ENCODE results near the gene PTCRA.
A peak's percentile ranks its signal among the peaks of the same experiment; 100 is the strongest.

Gene PTCRA

DNA sequence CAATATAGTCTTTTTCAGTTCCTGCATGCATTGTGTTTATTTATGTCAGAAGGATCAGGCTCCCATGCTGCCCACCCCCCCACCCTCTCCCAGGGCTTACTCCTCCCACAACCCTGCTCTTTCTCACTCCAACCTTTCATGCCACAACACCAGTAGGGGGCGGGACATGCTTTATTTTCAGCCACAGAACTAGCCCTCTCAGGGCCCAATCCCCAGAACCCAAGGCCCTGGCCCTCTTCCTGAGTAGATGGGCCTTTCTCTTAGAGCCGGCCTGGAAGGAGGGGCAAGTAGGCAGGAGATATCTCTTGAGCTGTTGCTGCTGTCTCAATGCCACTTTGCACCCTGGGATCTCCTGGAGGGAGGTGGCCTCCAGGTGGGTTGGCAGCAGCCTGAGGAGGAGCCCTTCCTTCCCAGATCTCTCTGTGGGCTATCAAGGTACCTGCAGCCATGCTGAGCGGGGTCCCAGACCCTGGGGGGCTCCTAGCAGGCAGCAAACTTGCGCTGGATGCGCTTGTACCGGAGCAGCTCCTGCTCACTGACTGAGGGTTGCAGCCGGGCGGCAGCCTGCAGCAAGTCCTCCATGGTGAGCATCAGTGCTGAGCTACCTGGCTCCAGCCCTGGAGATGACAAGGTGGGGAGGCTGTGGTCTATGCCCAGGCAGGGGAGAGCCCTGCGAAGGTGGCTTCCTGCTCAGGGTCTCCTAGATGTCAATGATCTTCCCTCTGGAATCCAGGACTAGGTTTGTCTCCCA lies 48.2 kb downstream of the PTCRA start:
- H3K27ac ChIP-seq, result no peak overlapping the region
- TF ChIP-seq, protein P1, sequence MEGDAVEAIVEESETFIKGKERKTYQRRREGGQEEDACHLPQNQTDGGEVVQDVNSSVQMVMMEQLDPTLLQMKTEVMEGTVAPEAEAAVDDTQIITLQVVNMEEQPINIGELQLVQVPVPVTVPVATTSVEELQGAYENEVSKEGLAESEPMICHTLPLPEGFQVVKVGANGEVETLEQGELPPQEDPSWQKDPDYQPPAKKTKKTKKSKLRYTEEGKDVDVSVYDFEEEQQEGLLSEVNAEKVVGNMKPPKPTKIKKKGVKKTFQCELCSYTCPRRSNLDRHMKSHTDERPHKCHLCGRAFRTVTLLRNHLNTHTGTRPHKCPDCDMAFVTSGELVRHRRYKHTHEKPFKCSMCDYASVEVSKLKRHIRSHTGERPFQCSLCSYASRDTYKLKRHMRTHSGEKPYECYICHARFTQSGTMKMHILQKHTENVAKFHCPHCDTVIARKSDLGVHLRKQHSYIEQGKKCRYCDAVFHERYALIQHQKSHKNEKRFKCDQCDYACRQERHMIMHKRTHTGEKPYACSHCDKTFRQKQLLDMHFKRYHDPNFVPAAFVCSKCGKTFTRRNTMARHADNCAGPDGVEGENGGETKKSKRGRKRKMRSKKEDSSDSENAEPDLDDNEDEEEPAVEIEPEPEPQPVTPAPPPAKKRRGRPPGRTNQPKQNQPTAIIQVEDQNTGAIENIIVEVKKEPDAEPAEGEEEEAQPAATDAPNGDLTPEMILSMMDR (conservative IDR thresholded peaks at IDR 0.05), result peak; percentile 27

DNA sequence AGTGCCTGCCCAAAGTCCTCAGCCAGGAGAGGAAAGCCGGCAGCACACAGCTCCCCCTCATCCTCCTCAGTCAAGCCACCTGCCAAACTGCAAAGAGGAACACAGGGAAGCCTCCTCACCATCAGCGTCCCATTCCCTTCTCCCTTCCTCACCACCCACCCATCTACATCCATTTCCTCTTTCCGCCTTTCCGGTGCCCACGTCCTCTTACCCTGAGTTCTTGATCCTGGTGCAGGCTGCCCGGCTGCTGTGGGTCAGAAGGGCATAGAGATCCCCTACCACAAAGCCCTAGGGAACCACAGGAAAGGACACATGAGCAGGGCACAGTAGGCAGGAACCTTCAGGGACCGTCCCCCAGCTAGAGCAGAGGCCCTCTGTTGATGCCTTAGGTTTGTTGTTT lies 50.7 kb downstream of the PTCRA start:
- H3K27ac ChIP-seq, result no peak overlapping the region
- TF ChIP-seq, protein P1 (conservative IDR thresholded peaks at IDR 0.05), result no peak

DNA sequence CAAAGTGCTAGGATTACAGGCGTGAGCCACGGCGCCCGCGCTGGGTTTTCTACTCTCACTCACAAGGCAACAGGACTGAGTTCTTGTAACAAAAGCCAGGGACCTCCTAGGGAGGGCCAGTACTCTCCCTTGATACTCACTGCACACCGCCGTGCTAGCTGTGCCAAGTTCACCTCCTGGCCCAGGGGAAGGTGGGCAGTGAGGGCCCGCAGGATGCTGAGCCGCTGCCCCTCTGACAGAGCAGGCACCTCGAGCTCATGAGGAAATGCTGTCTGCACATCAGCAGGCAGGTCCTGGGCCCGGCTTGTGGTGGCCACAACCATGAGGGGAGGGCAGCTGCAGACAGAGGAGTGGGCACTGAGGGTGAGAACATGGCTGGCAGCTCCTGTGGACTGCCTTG lies 51.4 kb downstream of the PTCRA start:
- TF ChIP-seq, protein P1 (conservative IDR thresholded peaks at IDR 0.05), result no peak
- H3K27ac ChIP-seq, result no peak overlapping the region

DNA sequence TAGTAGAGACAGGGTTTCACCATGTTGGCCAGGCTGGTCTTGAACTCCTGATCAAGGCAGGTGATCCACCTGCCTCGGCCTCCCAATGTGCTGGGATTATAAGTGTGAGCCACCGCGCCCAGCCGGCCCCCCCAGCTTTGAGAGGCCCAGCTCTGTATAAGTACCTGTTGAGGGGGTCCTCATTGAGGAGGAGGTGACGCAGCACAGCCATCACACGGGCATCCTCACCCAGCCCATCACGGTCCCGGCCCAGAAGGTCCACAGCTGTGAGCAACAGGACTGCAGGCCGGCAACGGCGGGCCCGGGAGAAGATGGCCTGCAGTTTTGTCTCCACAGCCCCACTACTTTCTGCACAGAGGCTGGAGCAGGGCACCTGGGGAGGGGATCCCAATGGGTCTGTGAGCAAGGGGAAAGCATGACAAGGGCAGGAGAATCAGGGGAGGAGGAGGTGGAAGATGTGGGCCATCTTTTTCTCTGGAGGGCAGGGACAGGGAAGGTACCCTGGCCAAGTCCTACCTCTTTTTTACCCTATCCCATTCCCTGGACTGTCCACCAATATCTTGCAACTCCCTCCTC lies 52.4 kb downstream of the PTCRA start:
- TF ChIP-seq, protein P1 (conservative IDR thresholded peaks at IDR 0.05), result no peak
- H3K27ac ChIP-seq, result no peak overlapping the region

DNA sequence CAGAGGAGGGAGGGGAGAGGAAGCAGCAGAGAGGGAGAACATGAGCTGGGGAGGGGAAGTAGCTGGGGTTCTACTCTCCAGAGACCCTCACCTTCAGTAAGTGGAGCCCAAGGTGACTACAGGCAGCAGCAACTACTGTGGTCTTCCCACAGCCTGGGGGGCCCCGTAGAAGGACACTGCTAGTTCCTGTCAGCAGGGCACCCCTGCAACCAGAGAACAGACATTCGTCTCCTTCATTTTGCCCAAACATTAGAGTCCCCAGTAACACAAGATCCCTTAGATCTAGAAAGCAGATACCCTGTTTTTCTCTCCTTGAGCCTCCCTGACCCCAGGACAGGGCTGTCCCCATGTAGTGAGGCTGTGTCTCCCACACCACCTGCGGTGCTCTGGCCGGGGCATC lies 52.9 kb downstream of the PTCRA start:
- TF ChIP-seq, protein P1 (conservative IDR thresholded peaks at IDR 0.05), result no peak
- H3K27ac ChIP-seq, result no peak overlapping the region

DNA sequence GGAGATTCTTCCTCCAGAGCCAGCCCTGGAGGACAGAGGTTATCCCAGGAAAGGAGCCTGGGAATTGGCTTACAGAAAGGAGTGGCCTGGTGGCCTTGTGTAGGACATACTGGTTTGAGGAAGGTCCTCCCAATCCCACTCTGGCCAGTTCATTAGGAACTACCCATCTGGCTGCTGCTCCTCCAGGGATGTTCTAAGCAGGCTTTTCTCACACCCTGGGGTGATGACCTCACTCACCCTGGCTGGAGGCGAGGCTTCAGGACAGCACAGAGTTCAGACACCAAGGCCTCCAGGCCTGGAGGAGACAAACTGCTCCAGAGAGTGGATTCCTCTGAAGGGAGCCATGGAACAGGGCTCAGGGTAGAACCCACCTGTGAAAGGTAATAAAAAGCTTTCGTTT lies 53.6 kb downstream of the PTCRA start:
- TF ChIP-seq, protein P1 (conservative IDR thresholded peaks at IDR 0.05), result no peak
- no peak overlapping the region for H3K27ac ChIP-seq

DNA sequence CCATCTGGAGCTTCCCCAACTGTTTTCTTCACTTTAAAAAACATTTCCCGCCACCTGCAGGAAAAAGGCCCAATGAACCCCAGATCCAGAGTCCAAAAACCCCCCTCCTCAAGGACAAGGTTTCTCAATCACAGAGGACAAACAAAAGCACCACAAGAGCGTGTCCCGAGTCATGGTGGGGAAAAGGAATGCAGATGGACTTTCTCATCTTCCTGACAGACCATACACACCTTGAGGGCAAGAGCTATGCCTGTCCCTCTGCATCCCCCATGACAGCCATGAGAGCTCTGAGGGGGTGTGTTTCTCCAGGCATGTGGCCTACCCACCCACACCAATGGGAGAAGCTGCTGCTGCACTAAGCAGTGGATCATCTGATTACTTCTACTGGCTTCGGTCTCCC lies 54.1 kb downstream of the PTCRA start:
- TF ChIP-seq, protein P1 (conservative IDR thresholded peaks at IDR 0.05), result no peak
- H3K27ac ChIP-seq, result no peak overlapping the region
